HepG2 (cell line): ENCODE measurements around the gene RHBDL1. TPM values are rescaled to one million over a fixed set of nuclear protein-coding genes. Genes with fewer than 3 reads are reported as not detected.

ENCODE experiments used
- EP300 ChIP-seq, 3 experiments: sonication (generic) in 1 of 3; formaldehyde crosslinking in 1 of 3; IDR thresholded peaks; 2 replicates each; pipeline versions ENCODE4 v1.5.1 to v1.6.1; 2011 to 2020; ENCODE audit warnings: low read depth in 2 of 3, low read length in 2 of 3, borderline replicate concordance in 1 of 3, improper control_type of control experiment in 1 of 3, mild to moderate bottlenecking in 1 of 3, missing genetic modification reagents in 1 of 3, moderate library complexity in 1 of 3
- ETS1 ChIP-seq: sonication (generic); formaldehyde crosslinking; IDR thresholded peaks from 2 replicates; pipeline ENCODE4 v1.4.0; 2020; ENCODE audit warnings: missing genetic modification reagents
- FIP1L1 ChIP-seq: fragments of 200-400 bp; formaldehyde crosslinking; IDR thresholded peaks from 2 replicates; pipeline ENCODE4 v1.6.1; 2018; ENCODE audit warnings: low read depth, mild to moderate bottlenecking, low read length, moderate library complexity, borderline replicate concordance; ENCODE audit not compliant: insufficient read depth
- HES4 ChIP-seq: sonication (generic); formaldehyde crosslinking; IDR thresholded peaks from 2 replicates; pipeline ENCODE4 v1.9.0; 2021; ENCODE audit warnings: mild to moderate bottlenecking, missing genetic modification reagents, borderline replicate concordance
- HMG20A ChIP-seq: IDR thresholded peaks from 2 replicates; pipeline ENCODE4 v1.6.1; 2016; ENCODE audit warnings: borderline replicate concordance
- HOXA5 ChIP-seq: sonication (generic); formaldehyde crosslinking; IDR thresholded peaks from 2 replicates; pipeline ENCODE4 v1.4.0; 2020; ENCODE audit warnings: missing genetic modification reagents
- JARID2 ChIP-seq: sonication (generic); formaldehyde crosslinking; IDR thresholded peaks from 2 replicates; pipeline ENCODE4 v1.8.1; 2023; ENCODE audit warnings: missing genetic modification reagents, inconsistent platforms; ENCODE audit not compliant: insufficient replicate concordance
- NFYC ChIP-seq: IDR thresholded peaks from 2 replicates; pipeline ENCODE4 v1.6.1; 2016; ENCODE audit warnings: missing genetic modification reagents, missing compliant biosample characterization
- RAD21 ChIP-seq: fragments of 450-650 bp; formaldehyde crosslinking; IDR thresholded peaks from 2 replicates; pipeline ENCODE4 v1.5.0; 2020; ENCODE audit warnings: mild to moderate bottlenecking
- SATB2 ChIP-seq: sonication (generic); formaldehyde crosslinking; IDR thresholded peaks from 2 replicates; pipeline ENCODE4 v1.5.0; 2020; ENCODE audit warnings: missing genetic modification reagents
- SETDB1 ChIP-seq: sonication (generic); formaldehyde crosslinking; IDR thresholded peaks from 2 replicates; pipeline ENCODE4 v1.5.1; 2020; ENCODE audit warnings: missing genetic modification reagents, mild to moderate bottlenecking, borderline replicate concordance
- SIN3A ChIP-seq: IDR thresholded peaks from 2 replicates; pipeline ENCODE4 v1.6.1; 2011; ENCODE audit warnings: low read depth, mild to moderate bottlenecking, control low read depth, low read length, borderline replicate concordance
- STAT5B ChIP-seq: sonication (generic); formaldehyde crosslinking; IDR thresholded peaks from 2 replicates; pipeline ENCODE4 v1.4.0; 2020; ENCODE audit warnings: missing genetic modification reagents
- STAT6 ChIP-seq: sonication (generic); formaldehyde crosslinking; IDR thresholded peaks from 2 replicates; pipeline ENCODE4 v1.4.0; 2020; ENCODE audit warnings: missing genetic modification reagents, mild to moderate bottlenecking, borderline replicate concordance
- TAF15 ChIP-seq: fragments of 200-400 bp; formaldehyde crosslinking; IDR thresholded peaks from one replicate; pipeline ENCODE4 v1.6.1; 2018; ENCODE audit warnings: mild to moderate bottlenecking, low read depth, low read length; ENCODE audit not compliant: poor library complexity, severe bottlenecking
- ZFY ChIP-seq: sonication (generic); formaldehyde crosslinking; IDR thresholded peaks from 2 replicates; pipeline ENCODE4 v1.4.0; 2020; ENCODE audit warnings: missing genetic modification reagents
- ZNF34 ChIP-seq: sonication (generic); formaldehyde crosslinking; IDR thresholded peaks from 2 replicates; pipeline ENCODE4 v1.4.0; 2020; ENCODE audit warnings: mild to moderate bottlenecking, missing genetic modification reagents, borderline replicate concordance
- ZNF350 ChIP-seq: sonication (generic); formaldehyde crosslinking; IDR thresholded peaks from 2 replicates; pipeline ENCODE4 v1.4.0; 2020; ENCODE audit warnings: mild to moderate bottlenecking, low read depth, missing genetic modification reagents, borderline replicate concordance
- ZNF512 ChIP-seq: sonication (generic); formaldehyde crosslinking; IDR thresholded peaks from 2 replicates; pipeline ENCODE4 v1.4.0; 2020; ENCODE audit warnings: mild to moderate bottlenecking, missing genetic modification reagents
- ZNF569 ChIP-seq: sonication (generic); formaldehyde crosslinking; IDR thresholded peaks from 2 replicates; pipeline ENCODE4 v1.5.0; 2020; ENCODE audit warnings: mild to moderate bottlenecking, missing genetic modification reagents, moderate library complexity, borderline replicate concordance
- polyA plus RNA-seq, 8 experiments: library from polyadenylated mRNA; depleted of rRNA in 3 of 8; stranded (reverse) in 7 of 8; unstranded in 1 of 8; fragments of >200 nt; fragmentation: Illumina TruSeq in 4 of 8; extraction: Trizol in 4 of 8; gene quantifications; 2 replicates each; pipeline versions ENCODE4 v1.2.1 to v1.2.3, GENCODE V29; 2011 to 2016; ENCODE audit warnings: low read depth in 4 of 8, missing spikeins in 1 of 8, mixed read lengths in 1 of 8; ENCODE audit not compliant: insufficient read depth in 1 of 8
- total RNA-seq, 5 experiments: library from RNA; depleted of rRNA; stranded (reverse); fragments of >200 nt; fragmentation: Illumina TruSeq; extraction: Trizol; gene quantifications; 2 replicates each; pipeline ENCODE4 v1.2.3, GENCODE V29; 2016; ENCODE audit warnings: low read depth in 1 of 5
- TF ChIP-seq, protein P1 (sequence below): sonication (generic); formaldehyde crosslinking; IDR thresholded peaks from 2 replicates; pipeline ENCODE4 v1.8.1; 2023; ENCODE audit warnings: mild to moderate bottlenecking, missing genetic modification reagents

RHBDL1 gene
- total and polyA plus RNA-seq, 2 of the 13 experiments (the other 11 are each of a cell fraction or from before 2014, with no cell fraction given): 1.8 to 3.8 TPM

DNA sequence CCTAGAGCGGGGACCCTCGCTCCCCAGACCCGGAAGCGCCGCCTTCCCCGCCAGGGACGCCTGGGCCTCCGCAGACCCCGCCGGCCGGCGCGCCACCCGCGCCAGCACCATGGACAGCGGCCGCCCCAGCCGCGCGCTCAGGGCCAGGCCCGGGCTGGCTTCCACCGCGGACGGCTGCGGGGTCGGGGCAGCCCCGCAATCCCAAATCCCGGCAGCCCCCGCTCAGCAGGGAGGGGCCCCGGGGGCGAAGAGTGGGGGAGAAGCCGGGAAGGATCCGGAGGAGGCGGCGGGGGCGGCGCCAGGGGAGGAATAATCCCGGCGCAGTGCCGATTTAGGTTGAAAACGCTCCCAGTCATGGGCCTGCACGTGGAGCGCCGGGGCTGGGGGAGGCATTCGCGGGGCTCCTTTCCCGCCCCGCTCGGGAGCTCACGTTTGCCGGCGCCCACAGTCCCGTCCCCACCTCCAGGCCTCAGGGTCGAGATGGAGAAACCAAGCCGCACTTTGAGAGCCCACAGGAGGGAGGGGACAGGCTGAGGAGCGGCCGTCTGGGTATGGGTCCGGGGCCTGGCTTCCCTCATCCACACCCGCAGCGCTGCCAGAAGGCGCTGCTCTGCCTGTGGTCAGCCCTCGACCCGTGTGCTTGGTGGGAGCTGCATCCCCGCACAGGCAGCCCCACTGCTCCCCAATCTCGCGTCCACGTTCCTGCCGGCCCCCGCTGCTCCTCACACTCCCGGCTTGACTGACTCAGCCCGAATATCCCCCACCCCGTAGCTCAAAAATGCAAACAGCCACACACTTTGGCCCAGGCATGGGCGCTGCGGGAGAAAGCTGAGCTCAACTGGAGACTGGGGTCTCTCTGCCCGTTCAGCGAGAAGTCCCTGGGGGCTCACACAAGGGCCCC lies 25.5 kb downstream of the RHBDL1 start (continued):
- peak; percentile 80; the same call in 1 of the 2 replicates for TF ChIP-seq SATB2
- TF ChIP-seq RAD21 (CRISPR knock-in tag): no peak
- peak; percentile 50; the same call in 1 of the 2 replicates for TF ChIP-seq ZFY (CRISPR knock-in tag)
- TF ChIP-seq ZNF512 (CRISPR knock-in tag): no peak
- no peak for TF ChIP-seq TAF15
- TF ChIP-seq ZNF350 (CRISPR knock-in tag): no peak
- TF ChIP-seq HMG20A (CRISPR knock-in tag): no peak
- peak; percentile 76; the same call in 1 of the 2 replicates for TF ChIP-seq HOXA5
- TF ChIP-seq NFYC: no peak
- TF ChIP-seq ETS1: no peak
- TF ChIP-seq STAT6 (CRISPR knock-in tag): no peak
- TF ChIP-seq SETDB1 (CRISPR knock-in tag): no peak
- TF ChIP-seq ZNF569 (CRISPR knock-in tag): no peak
- no peak for TF ChIP-seq FIP1L1
- no peak for TF ChIP-seq STAT5B (CRISPR knock-in tag)
- TF ChIP-seq HES4: peak; percentile 92
- TF ChIP-seq, protein P1, sequence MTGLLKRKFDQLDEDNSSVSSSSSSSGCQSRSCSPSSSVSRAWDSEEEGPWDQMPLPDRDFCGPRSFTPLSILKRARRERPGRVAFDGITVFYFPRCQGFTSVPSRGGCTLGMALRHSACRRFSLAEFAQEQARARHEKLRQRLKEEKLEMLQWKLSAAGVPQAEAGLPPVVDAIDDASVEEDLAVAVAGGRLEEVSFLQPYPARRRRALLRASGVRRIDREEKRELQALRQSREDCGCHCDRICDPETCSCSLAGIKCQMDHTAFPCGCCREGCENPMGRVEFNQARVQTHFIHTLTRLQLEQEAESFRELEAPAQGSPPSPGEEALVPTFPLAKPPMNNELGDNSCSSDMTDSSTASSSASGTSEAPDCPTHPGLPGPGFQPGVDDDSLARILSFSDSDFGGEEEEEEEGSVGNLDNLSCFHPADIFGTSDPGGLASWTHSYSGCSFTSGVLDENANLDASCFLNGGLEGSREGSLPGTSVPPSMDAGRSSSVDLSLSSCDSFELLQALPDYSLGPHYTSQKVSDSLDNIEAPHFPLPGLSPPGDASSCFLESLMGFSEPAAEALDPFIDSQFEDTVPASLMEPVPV: no peak
- no peak for TF ChIP-seq JARID2
- peak; percentile 58; the same call in 1 of the 2 replicates for TF ChIP-seq SIN3A
- no peak for TF ChIP-seq EP300 (IDR thresholded peaks at IDR 0.05; ENCODE audit: low read depth in 2 of 2, low read length in 2 of 2)
- TF ChIP-seq EP300 (CRISPR knock-in tag; IDR thresholded peaks at IDR 0.05; ENCODE audit: borderline replicate concordance): no peak
- TF ChIP-seq ZNF34 (CRISPR knock-in tag): no peak
